Measurements from ENCODE around the gene TCF12. TPM values are rescaled to one million over a fixed set of nuclear protein-coding genes. Genes with fewer than 3 reads are reported as not detected.

Gene TCF12
- total RNA-seq, 1 donor from 2014 or later = 194 TPM

DNA sequence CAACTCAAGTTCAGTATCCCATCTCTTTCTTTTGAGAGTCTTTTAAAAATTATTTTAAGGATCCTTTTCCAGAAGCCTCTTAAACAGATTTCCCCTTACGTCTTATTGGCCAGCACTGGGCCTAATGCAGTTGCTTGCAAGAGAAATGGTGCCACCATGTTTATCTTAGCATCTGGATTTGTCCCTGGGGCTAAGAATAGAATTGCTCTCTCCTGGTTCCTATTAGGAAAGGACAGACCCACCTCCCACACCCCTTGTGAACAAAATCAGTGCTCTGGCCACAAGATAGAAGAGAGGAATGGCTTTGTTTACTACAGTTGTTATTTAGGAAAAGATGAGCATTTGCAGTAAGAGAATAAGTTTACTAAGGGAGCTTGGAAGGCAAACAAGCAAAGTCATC, 329.6 kb downstream of the TCF12 start:
- Mint-ChIP-seq H3K4me3 (no peak overlapping the region), H3K27me3 (ENCODE audit: low read depth) (no peaks in the 10 kb centered on the region), H3K27ac (peak overlapping the region; percentile 9), H3K9me3 (no peaks in the 10 kb centered on the region), H3K4me1 (peaks cover 33% of the 10 kb centered on the region), H3K36me3 (peaks cover 28% of the 10 kb centered on the region)
- DNase-seq (ENCODE audit: low spot score in 2 of 2, unreplicated experiment in 2 of 2) = no peak
- TF ChIP-seq, protein P1, sequence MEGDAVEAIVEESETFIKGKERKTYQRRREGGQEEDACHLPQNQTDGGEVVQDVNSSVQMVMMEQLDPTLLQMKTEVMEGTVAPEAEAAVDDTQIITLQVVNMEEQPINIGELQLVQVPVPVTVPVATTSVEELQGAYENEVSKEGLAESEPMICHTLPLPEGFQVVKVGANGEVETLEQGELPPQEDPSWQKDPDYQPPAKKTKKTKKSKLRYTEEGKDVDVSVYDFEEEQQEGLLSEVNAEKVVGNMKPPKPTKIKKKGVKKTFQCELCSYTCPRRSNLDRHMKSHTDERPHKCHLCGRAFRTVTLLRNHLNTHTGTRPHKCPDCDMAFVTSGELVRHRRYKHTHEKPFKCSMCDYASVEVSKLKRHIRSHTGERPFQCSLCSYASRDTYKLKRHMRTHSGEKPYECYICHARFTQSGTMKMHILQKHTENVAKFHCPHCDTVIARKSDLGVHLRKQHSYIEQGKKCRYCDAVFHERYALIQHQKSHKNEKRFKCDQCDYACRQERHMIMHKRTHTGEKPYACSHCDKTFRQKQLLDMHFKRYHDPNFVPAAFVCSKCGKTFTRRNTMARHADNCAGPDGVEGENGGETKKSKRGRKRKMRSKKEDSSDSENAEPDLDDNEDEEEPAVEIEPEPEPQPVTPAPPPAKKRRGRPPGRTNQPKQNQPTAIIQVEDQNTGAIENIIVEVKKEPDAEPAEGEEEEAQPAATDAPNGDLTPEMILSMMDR (IDR thresholded peaks at IDR 0.05; ENCODE audit: unreplicated experiment) = no peak

DNA sequence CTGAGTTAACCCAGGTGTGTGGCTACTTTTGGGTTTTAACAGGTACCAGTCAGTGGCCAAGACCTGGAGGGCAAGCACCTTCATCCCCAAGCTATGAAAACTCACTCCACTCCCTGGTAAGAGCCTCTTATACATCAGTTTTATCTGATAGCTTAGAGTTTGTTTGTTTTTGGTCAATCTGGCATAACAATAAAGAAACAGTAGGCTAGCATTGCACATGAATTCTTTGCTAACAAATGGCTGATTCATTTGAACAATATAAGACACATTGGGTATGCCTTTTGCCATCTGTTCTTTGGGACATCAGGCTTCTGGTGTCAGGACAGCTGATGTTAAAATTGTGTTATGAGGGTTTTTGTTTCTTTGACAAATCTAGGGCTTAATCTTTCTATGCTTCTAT, 332.9 kb downstream of the TCF12 start:
- Mint-ChIP-seq H3K9me3 (no peaks in the 10 kb centered on the region), H3K27ac (peak overlapping the region; percentile 34), H3K36me3 (peaks cover 26% of the 10 kb centered on the region), H3K4me3 (no peak overlapping the region), H3K27me3 (ENCODE audit: low read depth) (no peaks in the 10 kb centered on the region), H3K4me1 (peaks cover 20% of the 10 kb centered on the region)
- TF ChIP-seq, protein P1 (IDR thresholded peaks at IDR 0.05; ENCODE audit: unreplicated experiment) = no peak
- DNase-seq (ENCODE audit: low spot score in 2 of 2, unreplicated experiment in 2 of 2) = no peak

DNA sequence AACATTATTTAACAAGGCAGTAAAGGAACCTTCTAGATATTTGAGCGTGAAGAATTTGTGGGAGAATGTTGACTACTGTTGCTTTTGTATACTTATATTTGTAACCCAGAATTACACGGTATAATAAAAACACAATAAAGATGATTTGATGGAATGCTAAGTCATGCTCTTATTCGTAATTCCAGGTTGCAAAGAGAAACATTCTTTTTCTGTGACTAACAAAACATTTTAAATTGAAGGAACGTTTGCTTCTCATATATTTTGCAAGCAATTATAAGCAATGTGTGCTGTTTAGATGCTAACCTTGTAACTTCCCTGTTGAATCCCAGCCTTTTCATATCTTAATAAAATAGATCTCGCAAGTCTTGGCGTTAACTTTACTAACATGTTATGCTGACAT, 333.5 kb downstream of the TCF12 start:
- Mint-ChIP-seq H3K4me3 (no peak overlapping the region), H3K27ac (peak overlapping the region; percentile 66), H3K36me3 (peaks cover 27% of the 10 kb centered on the region), H3K27me3 (ENCODE audit: low read depth) (no peaks in the 10 kb centered on the region), H3K9me3 (no peaks in the 10 kb centered on the region), H3K4me1 (peaks cover 14% of the 10 kb centered on the region)
- DNase-seq (ENCODE audit: low spot score in 2 of 2, unreplicated experiment in 2 of 2) = no peak
- TF ChIP-seq, protein P1 (IDR thresholded peaks at IDR 0.05; ENCODE audit: unreplicated experiment) = no peak

DNA sequence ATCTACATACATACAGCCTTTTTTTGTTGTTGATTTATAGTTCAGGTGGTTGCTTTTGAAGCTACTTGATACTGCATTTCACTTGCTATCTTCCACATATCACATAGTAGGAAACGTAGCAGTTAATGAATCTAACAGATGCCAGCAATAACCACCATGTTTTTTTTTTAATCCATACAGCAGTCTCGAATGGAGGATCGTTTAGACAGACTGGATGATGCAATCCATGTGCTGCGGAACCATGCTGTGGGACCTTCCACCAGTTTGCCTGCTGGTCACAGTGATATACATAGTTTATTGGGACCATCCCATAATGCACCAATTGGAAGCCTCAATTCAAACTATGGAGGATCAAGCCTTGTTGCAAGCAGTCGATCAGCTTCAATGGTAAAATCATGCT, 334.6 kb downstream of the TCF12 start:
- peaks cover 11% of the 10 kb centered on the region for H3K4me1 Mint-ChIP-seq
- H3K27ac Mint-ChIP-seq = no peak overlapping the region
- no peaks in the 10 kb centered on the region for H3K27me3 Mint-ChIP-seq (ENCODE audit: low read depth)
- H3K36me3 Mint-ChIP-seq = peaks cover 22% of the 10 kb centered on the region
- DNase-seq (ENCODE audit: low spot score in 2 of 2, unreplicated experiment in 2 of 2) = no peak
- no peaks in the 10 kb centered on the region for H3K9me3 Mint-ChIP-seq
- H3K4me3 Mint-ChIP-seq = no peak overlapping the region
- TF ChIP-seq, protein P1 (IDR thresholded peaks at IDR 0.05; ENCODE audit: unreplicated experiment) = no peak

DNA sequence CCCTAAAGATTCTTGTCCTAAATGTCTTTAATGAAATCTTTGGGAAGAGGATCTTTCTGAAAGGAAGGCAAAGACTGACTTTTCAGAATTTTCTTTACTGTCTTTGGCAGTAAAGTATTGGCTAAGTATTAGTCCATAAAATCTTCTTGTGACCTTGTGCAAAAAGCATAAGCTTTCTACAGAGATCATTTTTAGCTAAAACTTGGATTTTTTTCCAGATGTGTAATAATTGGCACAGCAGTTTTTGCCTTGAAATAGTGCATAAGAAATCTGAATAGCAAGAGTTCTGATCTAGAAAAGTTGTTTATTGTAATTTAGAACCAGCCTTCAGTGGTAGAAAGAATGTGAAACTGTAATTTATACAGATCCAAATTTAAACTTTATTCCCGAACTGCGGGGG, 335.1 kb downstream of the TCF12 start:
- no peak overlapping the region for H3K27ac Mint-ChIP-seq
- DNase-seq (ENCODE audit: low spot score in 2 of 2, unreplicated experiment in 2 of 2) = no peak
- no peaks in the 10 kb centered on the region for H3K9me3 Mint-ChIP-seq
- H3K4me3 Mint-ChIP-seq = no peak overlapping the region
- peaks cover 22% of the 10 kb centered on the region for H3K36me3 Mint-ChIP-seq
- H3K27me3 Mint-ChIP-seq (ENCODE audit: low read depth) = no peaks in the 10 kb centered on the region
- H3K4me1 Mint-ChIP-seq = peaks cover 11% of the 10 kb centered on the region
- TF ChIP-seq, protein P1 (IDR thresholded peaks at IDR 0.05; ENCODE audit: unreplicated experiment) = no peak

DNA sequence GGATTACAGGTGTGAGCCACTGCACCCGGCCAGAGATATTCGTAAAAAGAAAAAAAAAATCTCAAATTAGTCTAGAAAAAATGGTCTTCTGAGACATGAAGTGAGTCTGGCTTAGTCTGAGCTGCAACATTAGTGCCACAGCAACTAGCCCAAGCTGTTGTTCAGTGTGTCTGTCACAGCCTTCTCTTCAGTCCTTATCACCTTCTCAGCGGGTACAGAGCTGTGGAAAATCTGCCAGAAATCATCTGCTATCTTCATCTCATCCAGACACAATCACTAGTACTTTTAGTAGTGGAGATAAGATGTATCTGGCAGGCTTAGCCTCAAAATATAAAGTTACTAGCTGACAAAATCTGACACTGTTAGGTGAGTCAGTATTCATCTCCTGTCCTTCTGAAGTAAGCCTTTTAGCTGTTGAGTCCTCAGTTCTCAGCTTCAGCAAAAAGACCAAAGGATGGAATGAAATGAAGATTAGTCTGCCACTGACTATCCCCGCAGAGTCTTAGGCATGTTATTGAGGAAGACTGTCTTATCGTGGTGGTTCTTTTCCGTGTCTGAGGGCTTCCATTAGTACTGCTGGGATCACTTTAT, 337.4 kb downstream of the TCF12 start:
- Mint-ChIP-seq H3K27me3 (ENCODE audit: low read depth) (no peaks in the 10 kb centered on the region), H3K4me1 (peaks cover 28% of the 10 kb centered on the region), H3K27ac (no peak overlapping the region), H3K36me3 (peaks cover 22% of the 10 kb centered on the region), H3K4me3 (no peak overlapping the region), H3K9me3 (no peaks in the 10 kb centered on the region)
- no peak for DNase-seq (ENCODE audit: low spot score in 2 of 2, unreplicated experiment in 2 of 2)
- TF ChIP-seq, protein P1 (IDR thresholded peaks at IDR 0.05; ENCODE audit: unreplicated experiment) = no peak

All from mesothelial cell of epicardium (in vitro differentiated cells).